ENCODE results near the gene FBRS. TPM values are rescaled to one million over a fixed set of nuclear protein-coding genes. Genes with fewer than 3 reads are reported as not detected.

The FBRS gene
- total and polyA plus RNA-seq, 2 of the 13 experiments (the other 11 are each of a cell fraction or from before 2014, with no cell fraction given), result 13.7 to 16.2 TPM

DNA sequence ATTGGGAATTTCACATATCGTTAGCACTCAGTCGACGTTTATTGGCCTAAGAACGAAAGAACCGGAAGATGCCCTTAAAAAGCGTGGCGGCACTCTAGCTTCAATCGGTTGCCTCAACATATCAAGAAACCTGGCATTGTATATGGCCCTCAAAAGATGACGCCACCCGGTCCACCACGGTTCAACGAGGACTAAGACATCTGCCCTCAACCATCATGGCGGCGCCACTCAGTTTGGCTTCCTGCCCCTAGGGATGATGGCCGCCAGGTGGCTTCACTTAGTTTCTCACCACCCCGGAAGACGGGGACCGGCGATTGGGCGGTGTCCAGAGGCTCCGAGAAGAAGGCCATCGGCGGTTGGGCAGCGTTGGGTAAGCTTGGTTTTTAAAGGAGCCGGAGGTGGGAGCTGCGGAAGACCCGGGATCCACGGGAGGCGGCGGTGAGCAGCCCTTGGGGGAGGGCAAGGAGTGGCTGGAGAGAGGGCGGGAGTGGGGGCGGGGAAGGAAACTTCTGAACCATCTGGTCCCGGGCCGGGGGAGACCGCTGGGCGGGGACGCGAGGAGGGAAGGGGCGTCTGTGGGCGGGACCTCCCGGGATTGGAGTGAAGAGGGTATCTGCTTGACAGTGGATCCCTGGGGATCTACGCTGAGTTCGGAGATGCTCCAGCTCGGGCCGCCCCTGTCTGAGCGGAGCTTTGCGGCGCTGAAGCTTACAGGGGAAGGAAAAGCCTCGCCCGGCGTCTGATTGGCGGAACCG is 7.7 kb upstream of the FBRS start, which contains the start of gene PRR14 (continued):
- TF ChIP-seq FIP1L1 (IDR thresholded peaks at IDR 0.05; ENCODE audit: borderline replicate concordance, insufficient read depth, low read depth, low read length), result no peak
- no peak for TF ChIP-seq ELF4 (CRISPR knock-in tag; IDR thresholded peaks at IDR 0.05; ENCODE audit: borderline replicate concordance)
- TF ChIP-seq ZNF326 (CRISPR knock-in tag; IDR thresholded peaks at IDR 0.05; ENCODE audit: borderline replicate concordance), result no peak
- TF ChIP-seq, protein P1, sequence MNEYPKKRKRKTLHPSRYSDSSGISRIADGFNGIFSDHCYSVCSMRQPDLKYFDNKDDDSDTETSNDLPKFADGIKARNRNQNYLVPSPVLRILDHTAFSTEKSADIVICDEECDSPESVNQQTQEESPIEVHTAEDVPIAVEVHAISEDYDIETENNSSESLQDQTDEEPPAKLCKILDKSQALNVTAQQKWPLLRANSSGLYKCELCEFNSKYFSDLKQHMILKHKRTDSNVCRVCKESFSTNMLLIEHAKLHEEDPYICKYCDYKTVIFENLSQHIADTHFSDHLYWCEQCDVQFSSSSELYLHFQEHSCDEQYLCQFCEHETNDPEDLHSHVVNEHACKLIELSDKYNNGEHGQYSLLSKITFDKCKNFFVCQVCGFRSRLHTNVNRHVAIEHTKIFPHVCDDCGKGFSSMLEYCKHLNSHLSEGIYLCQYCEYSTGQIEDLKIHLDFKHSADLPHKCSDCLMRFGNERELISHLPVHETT (CRISPR knock-in tag; conservative IDR thresholded peaks at IDR 0.05), result no peak; the same call in 1 of the 2 replicates
- peak; percentile 99 for TF ChIP-seq NFYC (CRISPR knock-in tag; IDR thresholded peaks at IDR 0.05)
- TF ChIP-seq, protein P2, sequence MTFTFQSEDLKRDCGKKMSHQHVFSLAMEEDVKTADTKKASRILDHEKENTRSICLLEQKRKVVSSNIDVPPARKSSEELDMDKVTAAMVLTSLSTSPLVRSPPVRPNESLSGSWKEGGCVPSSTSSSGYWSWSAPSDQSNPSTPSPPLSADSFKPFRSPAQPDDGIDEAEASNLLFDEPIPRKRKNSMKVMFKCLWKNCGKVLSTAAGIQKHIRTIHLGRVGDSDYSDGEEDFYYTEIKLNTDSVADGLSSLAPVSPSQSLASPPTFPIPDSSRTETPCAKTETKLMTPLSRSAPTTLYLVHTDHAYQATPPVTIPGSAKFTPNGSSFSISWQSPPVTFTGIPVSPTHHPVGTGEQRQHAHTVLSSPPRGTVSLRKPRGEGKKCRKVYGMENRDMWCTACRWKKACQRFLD (CRISPR knock-in tag; IDR thresholded peaks at IDR 0.05; ENCODE audit: borderline replicate concordance), result no peak; the same call in 1 of the 2 replicates
- no peak for TF ChIP-seq GTF3A (CRISPR knock-in tag; conservative IDR thresholded peaks at IDR 0.05)
- no peak for TF ChIP-seq ZNF160 (CRISPR knock-in tag; IDR thresholded peaks at IDR 0.05)
- no peak for TF ChIP-seq NR3C1 (CRISPR knock-in tag; IDR thresholded peaks at IDR 0.05)
- peak; percentile 77 for TF ChIP-seq SAP130 (CRISPR knock-in tag; IDR thresholded peaks at IDR 0.05; ENCODE audit: low read depth)
- no peak for TF ChIP-seq ZNF777 (CRISPR knock-in tag; IDR thresholded peaks at IDR 0.05)
- TF ChIP-seq THAP11 (CRISPR knock-in tag; IDR thresholded peaks at IDR 0.05), result peak; percentile 95
- TF ChIP-seq CBX5 (CRISPR knock-in tag; IDR thresholded peaks at IDR 0.05; ENCODE audit: borderline replicate concordance), result 0 out of 2 replicates have a peak, but pooled peaks have one; percentile 18
- peak; percentile 65 for TF ChIP-seq FOSL2 (CRISPR knock-in tag; IDR thresholded peaks at IDR 0.05)
- peak; percentile 46; the same call in 1 of the 2 replicates for TF ChIP-seq RAD21 (CRISPR knock-in tag; IDR thresholded peaks at IDR 0.05)
- 0 out of 2 replicates have a peak, but pooled peaks have one; percentile 18 for TF ChIP-seq ARNT2 (CRISPR knock-in tag; IDR thresholded peaks at IDR 0.05; ENCODE audit: low read depth)
- TF ChIP-seq CAMTA2 (CRISPR knock-in tag; IDR thresholded peaks at IDR 0.05; ENCODE audit: borderline replicate concordance), result peak; percentile 81; the same call in 1 of the 2 replicates
- no peak for TF ChIP-seq ZFP90 (CRISPR knock-in tag; IDR thresholded peaks at IDR 0.05; ENCODE audit: borderline replicate concordance)
- TF ChIP-seq IRF2 (CRISPR knock-in tag; IDR thresholded peaks at IDR 0.05), result peak; percentile 87
- TF ChIP-seq, protein P3, sequence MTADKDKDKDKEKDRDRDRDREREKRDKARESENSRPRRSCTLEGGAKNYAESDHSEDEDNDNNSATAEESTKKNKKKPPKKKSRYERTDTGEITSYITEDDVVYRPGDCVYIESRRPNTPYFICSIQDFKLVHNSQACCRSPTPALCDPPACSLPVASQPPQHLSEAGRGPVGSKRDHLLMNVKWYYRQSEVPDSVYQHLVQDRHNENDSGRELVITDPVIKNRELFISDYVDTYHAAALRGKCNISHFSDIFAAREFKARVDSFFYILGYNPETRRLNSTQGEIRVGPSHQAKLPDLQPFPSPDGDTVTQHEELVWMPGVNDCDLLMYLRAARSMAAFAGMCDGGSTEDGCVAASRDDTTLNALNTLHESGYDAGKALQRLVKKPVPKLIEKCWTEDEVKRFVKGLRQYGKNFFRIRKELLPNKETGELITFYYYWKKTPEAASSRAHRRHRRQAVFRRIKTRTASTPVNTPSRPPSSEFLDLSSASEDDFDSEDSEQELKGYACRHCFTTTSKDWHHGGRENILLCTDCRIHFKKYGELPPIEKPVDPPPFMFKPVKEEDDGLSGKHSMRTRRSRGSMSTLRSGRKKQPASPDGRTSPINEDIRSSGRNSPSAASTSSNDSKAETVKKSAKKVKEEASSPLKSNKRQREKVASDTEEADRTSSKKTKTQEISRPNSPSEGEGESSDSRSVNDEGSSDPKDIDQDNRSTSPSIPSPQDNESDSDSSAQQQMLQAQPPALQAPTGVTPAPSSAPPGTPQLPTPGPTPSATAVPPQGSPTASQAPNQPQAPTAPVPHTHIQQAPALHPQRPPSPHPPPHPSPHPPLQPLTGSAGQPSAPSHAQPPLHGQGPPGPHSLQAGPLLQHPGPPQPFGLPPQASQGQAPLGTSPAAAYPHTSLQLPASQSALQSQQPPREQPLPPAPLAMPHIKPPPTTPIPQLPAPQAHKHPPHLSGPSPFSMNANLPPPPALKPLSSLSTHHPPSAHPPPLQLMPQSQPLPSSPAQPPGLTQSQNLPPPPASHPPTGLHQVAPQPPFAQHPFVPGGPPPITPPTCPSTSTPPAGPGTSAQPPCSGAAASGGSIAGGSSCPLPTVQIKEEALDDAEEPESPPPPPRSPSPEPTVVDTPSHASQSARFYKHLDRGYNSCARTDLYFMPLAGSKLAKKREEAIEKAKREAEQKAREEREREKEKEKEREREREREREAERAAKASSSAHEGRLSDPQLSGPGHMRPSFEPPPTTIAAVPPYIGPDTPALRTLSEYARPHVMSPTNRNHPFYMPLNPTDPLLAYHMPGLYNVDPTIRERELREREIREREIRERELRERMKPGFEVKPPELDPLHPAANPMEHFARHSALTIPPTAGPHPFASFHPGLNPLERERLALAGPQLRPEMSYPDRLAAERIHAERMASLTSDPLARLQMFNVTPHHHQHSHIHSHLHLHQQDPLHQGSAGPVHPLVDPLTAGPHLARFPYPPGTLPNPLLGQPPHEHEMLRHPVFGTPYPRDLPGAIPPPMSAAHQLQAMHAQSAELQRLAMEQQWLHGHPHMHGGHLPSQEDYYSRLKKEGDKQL (CRISPR knock-in tag; IDR thresholded peaks at IDR 0.05; ENCODE audit: low read depth), result no peak
- TF ChIP-seq MTF2 (CRISPR knock-in tag; IDR thresholded peaks at IDR 0.05; ENCODE audit: borderline replicate concordance), result no peak
- TF ChIP-seq ZBTB8A (CRISPR knock-in tag; IDR thresholded peaks at IDR 0.05; ENCODE audit: borderline replicate concordance, low read depth), result no peak
- TF ChIP-seq ZNF75D (CRISPR knock-in tag; IDR thresholded peaks at IDR 0.05; ENCODE audit: borderline replicate concordance), result no peak
